ENCODE results near the gene PSAP.

The PSAP gene

DNA sequence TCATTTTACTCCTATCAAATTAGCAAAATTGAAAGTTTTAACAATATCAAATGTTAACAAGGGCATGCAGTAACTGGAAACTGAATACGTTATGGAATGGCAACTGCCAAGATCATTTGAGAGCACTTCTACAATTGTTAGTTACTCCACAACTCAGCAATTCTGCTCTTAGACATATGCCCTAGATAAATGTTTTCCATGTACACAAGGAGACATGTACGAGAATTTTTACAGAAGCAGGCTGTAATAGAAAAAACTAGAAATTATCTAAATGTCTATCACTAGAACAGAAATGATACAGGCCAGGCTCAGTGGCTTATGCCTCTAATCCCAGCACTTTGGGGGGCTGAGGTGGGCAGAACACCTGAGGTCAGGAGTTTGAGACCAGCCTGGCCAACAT lies 7.0 kb downstream of the PSAP start:
- no peak for DNase-seq

DNA sequence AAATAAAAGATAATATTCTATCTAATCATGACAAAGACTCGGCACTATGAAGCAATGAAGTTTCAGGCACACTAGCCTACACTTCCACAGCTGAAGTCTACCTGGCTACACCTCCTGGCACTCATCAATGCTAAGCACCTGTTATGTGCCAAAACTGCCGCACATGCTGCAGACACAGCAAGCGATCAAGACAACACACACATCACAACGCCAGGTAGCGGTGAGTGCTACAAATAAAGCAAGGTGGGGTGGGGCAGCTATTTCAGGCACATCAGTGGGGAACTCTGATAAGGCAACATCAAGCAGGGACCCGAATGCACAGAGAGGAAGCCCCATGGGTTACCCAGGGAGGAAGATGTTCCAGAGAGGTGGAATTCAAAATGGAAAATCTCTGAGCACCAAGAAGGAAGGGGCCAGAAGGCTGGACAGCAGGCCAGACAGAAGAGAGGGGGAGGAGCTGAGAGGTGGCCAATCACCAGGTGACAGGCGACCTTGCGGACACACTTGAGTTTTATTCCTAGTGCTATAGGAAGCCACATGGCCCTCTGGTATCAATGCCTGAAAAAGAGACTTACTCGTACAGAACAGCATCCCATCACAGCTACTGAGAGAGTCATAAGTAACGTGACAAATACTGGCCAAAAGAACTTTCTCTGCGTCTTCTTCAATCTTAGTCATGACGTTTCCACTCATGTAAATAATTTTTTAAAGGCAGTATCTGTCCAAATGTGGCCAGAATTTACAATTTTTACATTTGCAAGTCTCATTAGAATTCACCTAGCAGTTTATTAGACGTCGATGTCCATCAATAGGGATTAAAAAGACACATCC lies 8.0 kb downstream of the PSAP start:
- no peak for DNase-seq

- no peak for DNase-seq
Measured at GRCh38 chr10:71842422-71842821, 8.6 kb downstream of the PSAP start.

DNA sequence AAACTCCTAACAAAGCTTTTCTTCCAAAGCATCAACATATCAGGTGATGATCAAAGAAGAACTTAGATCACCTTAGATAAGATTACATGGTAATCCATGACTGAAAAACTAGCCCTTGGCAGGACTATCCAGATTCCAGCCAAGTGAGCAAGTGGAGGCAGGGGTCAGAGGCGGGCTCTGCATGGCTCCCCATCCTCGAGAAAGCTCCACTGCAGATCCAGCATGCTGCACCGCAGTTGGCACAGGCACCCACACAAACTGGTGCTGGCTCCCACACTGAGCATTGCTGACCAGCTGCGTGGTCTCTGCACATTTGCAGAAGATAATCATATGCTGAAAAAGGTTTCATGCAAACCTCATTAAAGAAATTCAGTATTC lies 10.1 kb downstream of the PSAP start:
- no peak for DNase-seq

- DNase-seq, result peak; percentile 89
Measured at GRCh38 chr10:71840177-71840957, 10.7 kb downstream of the PSAP start.

- no peak for DNase-seq
Measured at GRCh38 chr10:71838264-71839211, 12.5 kb downstream of the PSAP start.

DNA sequence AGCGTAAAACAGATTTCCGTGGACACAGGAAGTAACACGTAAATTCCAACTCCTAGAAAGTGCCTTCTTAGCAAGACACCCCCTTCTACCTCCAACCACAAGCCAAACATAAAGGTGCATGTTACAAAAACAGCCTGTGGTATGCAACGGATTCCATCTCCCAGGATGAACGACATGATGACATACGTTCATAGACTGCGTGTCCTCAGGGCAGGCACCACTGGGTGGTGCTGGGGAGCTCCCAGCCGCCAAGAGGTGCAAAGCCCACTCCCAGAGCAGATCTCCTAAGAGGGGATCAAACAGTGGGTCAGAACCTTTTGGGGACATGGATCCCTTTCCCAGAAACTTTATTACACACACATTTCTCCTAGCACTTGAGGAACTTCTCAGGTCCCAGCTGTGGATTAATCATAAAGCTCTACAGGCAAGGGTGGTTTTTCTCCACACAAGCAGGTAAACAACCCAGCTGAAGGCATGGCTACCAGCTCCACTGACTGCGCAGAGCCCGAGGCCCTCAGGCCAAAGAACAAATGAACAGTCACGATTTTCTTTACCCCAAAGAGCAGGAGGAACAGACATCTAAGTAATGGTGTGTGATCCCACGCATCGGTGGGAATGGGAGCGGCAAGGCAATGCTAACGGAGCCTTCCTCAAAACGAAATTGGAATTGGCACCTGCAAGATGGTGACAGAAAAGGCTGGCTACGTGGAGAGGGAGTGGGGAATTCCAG lies 13.8 kb downstream of the PSAP start:
- no peak for DNase-seq

GRCh38 chr10:71836596-71836974 lies 14.5 kb downstream of the PSAP start:
- no peak for DNase-seq

- DNase-seq, result peak; percentile 90
Measured at GRCh38 chr10:71835671-71836595, 15.1 kb downstream of the PSAP start.

GRCh38 chr10:71834343-71834674 lies 16.7 kb downstream of the PSAP start:
- no peak for DNase-seq

DNA sequence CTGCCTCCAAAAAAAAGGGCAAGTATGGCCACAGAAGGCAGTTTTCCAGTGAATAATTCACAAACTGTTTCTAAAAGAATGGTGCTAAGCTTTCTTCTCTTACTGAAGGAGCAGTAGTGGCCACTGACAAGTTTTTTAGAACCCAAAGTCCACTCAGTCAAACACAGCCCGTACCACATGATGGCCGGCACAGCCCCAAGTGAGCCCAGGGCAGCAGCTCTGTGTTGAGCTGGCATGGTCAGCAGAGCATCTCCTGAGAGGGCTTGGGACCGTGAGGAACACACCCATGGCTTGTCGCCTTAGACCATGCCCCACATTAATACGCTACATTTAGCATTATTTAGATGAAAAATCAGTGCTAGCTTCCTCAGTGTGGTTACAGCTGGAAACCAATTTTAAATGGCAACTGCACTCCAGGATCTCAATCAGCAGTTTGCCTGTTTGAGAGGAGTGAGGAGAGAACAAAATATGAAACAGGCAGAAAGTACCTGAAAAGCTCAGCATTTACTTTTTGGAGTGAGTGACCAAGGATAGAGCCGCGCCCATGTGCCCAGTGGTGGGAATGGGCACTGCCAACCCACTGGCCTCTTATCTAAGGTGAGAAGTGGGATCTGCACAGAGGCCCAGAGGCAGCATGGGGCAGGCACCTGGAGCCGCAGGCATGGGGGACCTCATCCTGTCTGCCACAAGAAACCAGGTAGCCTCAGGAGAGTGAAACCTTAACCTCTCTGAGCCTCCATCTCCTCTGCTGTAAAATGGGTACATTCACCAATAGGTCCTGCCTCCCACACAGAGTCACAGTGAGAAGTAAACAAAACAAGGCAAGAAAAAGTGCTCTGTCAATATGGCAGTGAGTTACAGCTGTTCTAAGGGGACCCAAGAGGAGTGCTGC lies 17.4 kb downstream of the PSAP start:
- DNase-seq, result no peak

GRCh38 chr10:71832967-71833366 lies 18.1 kb downstream of the PSAP start:
- no peak for DNase-seq

DNA sequence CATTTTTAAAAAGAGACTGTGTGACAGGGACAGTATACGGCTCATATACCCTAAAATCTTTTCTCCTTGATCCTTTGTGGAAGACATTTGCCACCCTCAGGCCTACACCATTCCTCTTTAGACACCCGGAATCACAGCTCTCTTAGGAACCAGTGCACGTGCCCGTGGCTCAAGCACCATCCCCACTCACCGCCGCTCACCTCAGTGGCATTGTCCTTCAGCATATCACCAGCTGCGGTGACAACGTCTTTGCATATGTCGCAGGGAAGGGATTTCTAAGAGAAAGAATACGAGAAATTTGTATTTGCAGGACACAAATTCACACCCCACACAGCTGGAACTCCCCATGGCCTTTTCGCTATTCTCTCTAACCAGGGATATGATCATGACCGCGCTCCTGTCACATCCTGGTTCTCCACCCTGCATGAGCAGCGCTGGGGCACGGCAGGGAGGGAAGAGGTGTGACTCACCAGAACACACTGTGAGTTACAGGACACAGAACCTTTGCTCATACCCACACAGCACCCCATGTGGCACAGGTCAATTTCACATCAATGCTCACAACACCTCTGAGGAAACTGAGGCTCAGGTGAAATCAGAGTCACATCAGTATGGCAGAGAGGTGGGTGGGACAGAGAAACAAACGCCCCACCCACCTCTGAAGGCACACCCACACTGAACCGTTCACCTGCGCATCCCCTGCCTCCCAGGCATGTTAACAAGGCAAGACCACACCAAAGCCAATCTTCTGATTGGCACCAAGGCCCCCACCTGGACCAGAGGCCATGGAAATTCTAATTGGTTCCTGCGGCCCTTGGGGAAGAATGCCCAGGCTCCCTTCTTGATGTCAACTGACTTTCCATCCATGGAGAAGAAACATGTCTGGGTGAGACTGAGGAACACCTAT lies 19.2 kb downstream of the PSAP start:
- peak; percentile 11 for DNase-seq

- no peak for DNase-seq
Measured at GRCh38 chr10:71830726-71831125, 20.3 kb downstream of the PSAP start.

DNA sequence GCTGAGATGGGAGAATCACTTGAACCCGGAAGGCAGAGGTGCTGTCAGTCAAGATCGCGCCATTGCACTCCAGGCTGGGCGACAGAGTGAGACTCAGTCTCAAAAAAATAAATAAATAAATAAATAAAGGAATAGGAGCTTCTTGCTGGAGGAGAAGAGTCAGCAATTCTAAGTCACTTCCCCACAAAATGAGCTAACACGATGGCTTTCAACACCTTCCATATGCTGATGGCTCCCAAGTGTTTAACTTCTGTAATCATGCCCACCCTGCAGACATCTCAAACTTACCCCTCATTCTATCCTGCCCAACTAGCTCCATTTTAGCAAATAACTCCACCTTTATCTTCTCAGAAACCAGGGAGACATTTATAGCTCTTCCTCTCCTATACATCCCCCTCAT lies 21.2 kb downstream of the PSAP start:
- DNase-seq, result no peak

GRCh38 chr10:71829171-71829570 lies 21.9 kb downstream of the PSAP start:
- DNase-seq, result no peak

DNA sequence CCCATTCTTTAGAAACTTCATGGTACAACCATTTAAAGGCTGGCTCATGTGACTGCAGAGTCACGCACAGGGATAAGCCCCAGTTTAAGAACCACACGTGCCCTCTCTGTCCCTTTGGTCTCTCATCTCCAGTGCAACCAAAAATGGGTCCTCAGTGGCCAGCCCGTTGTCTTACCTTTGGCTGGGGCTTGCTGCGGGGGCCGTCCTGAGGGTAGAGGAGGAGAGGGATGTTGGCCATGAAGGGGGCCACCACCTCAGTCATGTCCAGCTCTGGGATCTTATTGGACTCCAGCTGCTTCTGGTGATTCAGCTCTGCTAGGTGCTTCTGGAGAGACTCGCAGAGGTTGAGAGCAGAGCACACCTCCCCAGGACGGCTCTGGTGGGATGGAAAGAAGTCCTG lies 22.3 kb downstream of the PSAP start:
- DNase-seq, result no peak

DNA sequence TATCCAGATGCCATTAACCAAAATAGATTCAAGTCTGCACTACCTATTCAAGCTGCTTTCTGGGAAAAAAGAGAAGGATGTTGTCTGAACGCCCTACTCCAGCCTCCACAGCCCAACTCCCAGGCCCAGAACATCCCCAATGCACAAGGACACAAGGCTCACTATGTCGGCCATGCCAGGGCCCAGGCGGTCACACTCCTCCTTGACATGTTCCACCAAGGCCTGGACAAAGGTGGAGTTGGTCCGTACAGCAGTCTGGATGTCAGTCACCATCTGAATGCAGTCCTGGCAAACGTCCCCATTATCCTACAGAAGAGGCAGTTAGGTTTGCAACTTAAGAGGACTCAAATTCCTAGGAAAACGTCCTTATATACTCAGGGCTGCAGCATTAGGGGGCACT lies 23.2 kb downstream of the PSAP start:
- no peak for DNase-seq

DNA sequence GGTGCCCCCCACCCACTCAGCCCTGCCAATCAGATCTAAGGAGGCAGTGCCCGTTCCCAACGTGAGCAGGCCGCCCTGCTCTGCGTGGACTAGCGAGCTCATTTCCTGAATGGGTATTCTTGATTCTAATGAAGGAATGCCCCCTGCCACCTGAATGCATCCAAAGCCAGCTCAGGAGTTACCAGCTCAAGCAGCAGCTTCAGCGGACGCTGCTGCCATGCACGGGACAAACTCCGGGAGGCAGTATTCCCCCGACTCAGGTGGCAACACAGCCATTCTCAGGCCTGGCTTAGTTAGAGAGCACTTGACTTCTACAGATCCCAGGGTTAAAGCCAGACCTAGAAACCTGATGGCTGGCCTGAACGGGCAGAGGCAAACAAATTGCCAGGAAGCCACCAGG lies 25.8 kb downstream of the PSAP start:
- DNase-seq, result no peak

Measured in T1000 (cell line).